HEK293T (cell line): Measurements from ENCODE around the gene MTHFD1.

Experiments
- CTCF ChIA-PET: fragments of 350-600 bp; formaldehyde crosslinking; extraction: SDS; loops from one replicate; lab custom pipeline; 2021; ENCODE audit warnings: antibody characterized with exemption, inconsistent platforms; lab: Yijun Ruan, JAX
- POLR2A ChIA-PET: fragments of 350-600 bp; formaldehyde crosslinking; extraction: SDS; loops from one replicate; lab custom pipeline; 2020; ENCODE audit warnings: antibody characterized with exemption, inconsistent platforms; lab: Yijun Ruan, JAX
- DNase-seq: peaks from one replicate; pipeline ENCODE4 v3.0.0; 2012; ENCODE audit warnings: mixed read lengths; ENCODE audit errors: extremely low spot score
- ARNT ChIP-seq: fragments of 450-650 bp; IDR thresholded peaks from 2 replicates; pipeline ENCODE4 v1.6.1; 2017; ENCODE audit warnings: mild to moderate bottlenecking
- BHLHE40 ChIP-seq: fragments of 450-650 bp; IDR thresholded peaks from 2 replicates; pipeline ENCODE4 v1.6.1; 2016; ENCODE audit warnings: mild to moderate bottlenecking, moderate library complexity, borderline replicate concordance
- CTBP1 ChIP-seq: fragments of 450-650 bp; IDR thresholded peaks from 2 replicates; pipeline ENCODE4 v1.6.1; 2016; ENCODE audit warnings: borderline replicate concordance
- ELF4 ChIP-seq: fragments of 450-650 bp; IDR thresholded peaks from 2 replicates; pipeline ENCODE4 v1.6.1; 2017; ENCODE audit warnings: antibody characterized with exemption
- FOXA1 ChIP-seq: fragments of 450-650 bp; IDR thresholded peaks from 2 replicates; pipeline ENCODE4 v1.6.1; 2016; ENCODE audit warnings: mild to moderate bottlenecking
- FOXK2 ChIP-seq: fragments of 450-650 bp; IDR thresholded peaks from 2 replicates; pipeline ENCODE4 v1.6.1; 2016; ENCODE audit warnings: mild to moderate bottlenecking
- FOXM1 ChIP-seq: fragments of 450-650 bp; IDR thresholded peaks from 2 replicates; pipeline ENCODE4 v1.6.1; 2017; ENCODE audit warnings: mild to moderate bottlenecking, borderline replicate concordance
- HDGF ChIP-seq: fragments of 450-650 bp; IDR thresholded peaks from 2 replicates; pipeline ENCODE4 v1.6.1; 2017; ENCODE audit warnings: antibody characterized with exemption, borderline replicate concordance
- L3MBTL2 ChIP-seq: fragments of 450-650 bp; conservative IDR thresholded peaks from 2 replicates; pipeline ENCODE4 v1.6.1; 2016; ENCODE audit warnings: mild to moderate bottlenecking
- LEF1 ChIP-seq: fragments of 450-650 bp; IDR thresholded peaks from 2 replicates; pipeline ENCODE4 v1.6.1; 2017; ENCODE audit warnings: mild to moderate bottlenecking, borderline replicate concordance
- NFRKB ChIP-seq: fragments of 450-650 bp; IDR thresholded peaks from 2 replicates; pipeline ENCODE4 v1.6.1; 2016; ENCODE audit warnings: mild to moderate bottlenecking, moderate library complexity
- PKNOX1 ChIP-seq: fragments of 450-650 bp; IDR thresholded peaks from 2 replicates; pipeline ENCODE4 v1.6.1; 2016
- SP1 ChIP-seq: fragments of 450-650 bp; IDR thresholded peaks from 2 replicates; pipeline ENCODE4 v1.6.1; 2017
- SUZ12 ChIP-seq: fragments of 450-650 bp; IDR thresholded peaks from 2 replicates; pipeline ENCODE4 v1.6.1; 2016; ENCODE audit warnings: mild to moderate bottlenecking
- TARDBP ChIP-seq: fragments of 450-650 bp; IDR thresholded peaks from 2 replicates; pipeline ENCODE4 v1.6.1; 2016
- ZNF384 ChIP-seq: fragments of 450-650 bp; IDR thresholded peaks from 2 replicates; pipeline ENCODE4 v1.6.1; 2016

MTHFD1 gene

GRCh38 chr14:64442300-64442988 is 54.3 kb downstream of the MTHFD1 start:
- ChIA-PET POLR2A (no interaction called here), CTCF (no interaction called here)
- DNase-seq = no peak
- TF ChIP-seq SP1 = no peak
- no peak for TF ChIP-seq FOXM1
- no peak for TF ChIP-seq ZNF384
- TF ChIP-seq TARDBP = no peak
- no peak for TF ChIP-seq ELF4
- TF ChIP-seq NFRKB = no peak
- no peak for TF ChIP-seq HDGF

GRCh38 chr14:64444140-64444539 is 56.0 kb downstream of the MTHFD1 start:
- POLR2A ChIA-PET = interaction anchor here (1.3 kb wide), 1 partner anchor 56 kb away, joined by 3 read pairs; the partner anchor contains the start of gene MTHFD1
- DNase-seq = no peak
- CTCF ChIA-PET = no interaction called here
- TF ChIP-seq ELF4 (no peak), PKNOX1 (no peak), ZNF384 (no peak), CTBP1 (no peak), TARDBP (no peak), FOXA1 (no peak), HDGF (no peak), NFRKB (no peak), BHLHE40 (no peak), L3MBTL2 (no peak), FOXM1 (no peak), ARNT (no peak), FOXK2 (no peak), SUZ12 (no peak), SP1 (no peak), LEF1 (no peak)

GRCh38 chr14:64444984-64445845 is 57.1 kb downstream of the MTHFD1 start:
- TF ChIP-seq HDGF (no peak), CTBP1 (no peak), FOXA1 (no peak), ELF4 (no peak), SUZ12 (no peak), PKNOX1 (no peak), ARNT (no peak), ZNF384 (no peak), L3MBTL2 (no peak), SP1 (no peak), BHLHE40 (no peak), NFRKB (no peak), FOXM1 (no peak), FOXK2 (no peak), LEF1 (no peak)
- ChIA-PET CTCF (interaction anchor here (1.3 kb wide), 1 partner anchor 15 kb away, joined by 4 read pairs; no protein-coding TSS in a partner anchor), POLR2A (no interaction called here)
- DNase-seq = no peak

- ChIA-PET CTCF (no interaction called here), POLR2A (no interaction called here)
- DNase-seq = no peak
- TF ChIP-seq NFRKB = no peak
- TF ChIP-seq ELF4 = no peak
- no peak for TF ChIP-seq SUZ12
- TF ChIP-seq L3MBTL2 = no peak
- no peak for TF ChIP-seq ARNT
- no peak for TF ChIP-seq ZNF384
- TF ChIP-seq TARDBP = no peak
- no peak for TF ChIP-seq CTBP1
- TF ChIP-seq PKNOX1 = no peak
- no peak for TF ChIP-seq LEF1
- no peak for TF ChIP-seq FOXM1
- TF ChIP-seq HDGF = no peak
- TF ChIP-seq BHLHE40 = no peak
- no peak for TF ChIP-seq FOXK2
Measured at GRCh38 chr14:64447876-64448670, 59.9 kb downstream of the MTHFD1 start.

- TF ChIP-seq SUZ12 (no peak), BHLHE40 (no peak), TARDBP (no peak)
- CTCF ChIA-PET = no interaction called here
- DNase-seq = no peak
- POLR2A ChIA-PET = no interaction called here
Measured at GRCh38 chr14:64450255-64450654, 62.1 kb downstream of the MTHFD1 start.
